GM23338 (cell line): ENCODE measurements around the gene GCK. TPM values are rescaled to one million over a fixed set of nuclear protein-coding genes. Genes with fewer than 3 reads are reported as not detected.

Experiments
- ATAC-seq: fragments of 200-7000 bp; cut with Tn5 transposase; 3 replicates; pipeline ENCODE4 v1.9.1; 2020
- DNase-seq: peaks from one replicate; pipeline ENCODE4 v3.0.0-alpha.2; 2015; ENCODE audit warnings: low spot score
- H2AFZ ChIP-seq: fragments of 200-600 bp; sonication (generic); 2 replicates; pipeline ENCODE4 v1.8.0; 2016; ENCODE audit warnings: antibody characterized with exemption, mild to moderate bottlenecking, moderate library complexity
- H3F3A ChIP-seq: fragments of 200-600 bp; sonication (generic); replicated peaks from 2 replicates; pipeline ENCODE4 v1.8.0; 2017; ENCODE audit warnings: antibody characterized with exemption, mixed run types, low read depth
- H3K27ac ChIP-seq: fragments of 200-600 bp; sonication (generic); 2 replicates; pipeline ENCODE4 v1.6.1; 2016; ENCODE audit warnings: low read depth
- H3K27me3 ChIP-seq: fragments of 200-600 bp; sonication (generic); 2 replicates; pipeline ENCODE4 v1.8.0; 2016; ENCODE audit warnings: mild to moderate bottlenecking, mixed run types, moderate library complexity; ENCODE audit not compliant: insufficient read depth
- H3K36me3 ChIP-seq: fragments of 200-600 bp; sonication (generic); 2 replicates; pipeline ENCODE4 v1.8.0; 2016; ENCODE audit warnings: mild to moderate bottlenecking; ENCODE audit not compliant: insufficient read depth
- H3K4me1 ChIP-seq: fragments of 200-600 bp; sonication (generic); 2 replicates; pipeline ENCODE4 v1.8.0; 2016; ENCODE audit warnings: mild to moderate bottlenecking, moderate library complexity; ENCODE audit not compliant: insufficient read depth
- H3K4me2 ChIP-seq: fragments of 200-600 bp; sonication (generic); 2 replicates; pipeline ENCODE4 v1.7.1; 2017; ENCODE audit warnings: mixed run types
- H3K4me3 ChIP-seq: fragments of 200-600 bp; sonication (generic); 2 replicates; pipeline ENCODE4 v1.6.1; 2016; ENCODE audit warnings: mixed run types
- H3K79me2 ChIP-seq: fragments of 200-600 bp; sonication (generic); replicated peaks from 2 replicates; pipeline ENCODE4 v1.8.0; 2017; ENCODE audit warnings: mild to moderate bottlenecking; ENCODE audit not compliant: insufficient read depth
- H3K9me2 ChIP-seq: fragments of 200-600 bp; sonication (generic); 2 replicates; pipeline ENCODE4 v1.8.0; 2017; ENCODE audit not compliant: insufficient read depth
- H4K20me1 ChIP-seq: fragments of 200-600 bp; sonication (generic); replicated peaks from 2 replicates; pipeline ENCODE4 v1.8.0; 2017; ENCODE audit warnings: mild to moderate bottlenecking; ENCODE audit not compliant: insufficient read depth
- H3K27ac Mint-ChIP-seq: 2 replicates; pipeline ENCODE4 v1.8.0; 2020; ENCODE audit warnings: inconsistent platforms, mild to moderate bottlenecking, moderate library complexity, mixed read lengths
- H3K27me3 Mint-ChIP-seq: 3 replicates; pipeline ENCODE4 v1.8.0; 2022; ENCODE audit warnings: low read depth, mild to moderate bottlenecking, moderate library complexity, mixed read lengths, inconsistent platforms; ENCODE audit not compliant: insufficient read depth, poor library complexity
- H3K36me3 Mint-ChIP-seq: 3 replicates; pipeline ENCODE4 v1.8.0; 2021; ENCODE audit warnings: low read depth, mild to moderate bottlenecking, inconsistent platforms, moderate library complexity, mixed read lengths
- H3K4me1 Mint-ChIP-seq: 3 replicates; pipeline ENCODE4 v1.8.0; 2020; ENCODE audit warnings: mild to moderate bottlenecking, inconsistent platforms, mixed read lengths
- H3K4me3 Mint-ChIP-seq: 3 replicates; pipeline ENCODE4 v1.8.0; 2021; ENCODE audit warnings: moderate library complexity, mild to moderate bottlenecking, inconsistent platforms, mixed read lengths
- H3K9me3 Mint-ChIP-seq: 3 replicates; pipeline ENCODE4 v1.8.0; 2020; ENCODE audit warnings: moderate library complexity, mild to moderate bottlenecking, inconsistent platforms, mixed read lengths
- CREB1 ChIP-seq: fragments of 250-450 bp; sonication (Bioruptor Pico); IDR thresholded peaks from 2 replicates; pipeline ENCODE4 v1.5.0; 2020; ENCODE audit warnings: low read depth, mild to moderate bottlenecking, moderate library complexity
- ETS1 ChIP-seq: IDR thresholded peaks from 2 replicates; pipeline ENCODE4 v1.6.1; 2016; ENCODE audit warnings: antibody characterized with exemption
- EZH2 ChIP-seq: fragments of 200-600 bp; sonication (generic); IDR thresholded peaks from one replicate; pipeline ENCODE4 v1.8.0; 2017; ENCODE audit warnings: antibody characterized with exemption, mild to moderate bottlenecking, low read depth; ENCODE audit not compliant: unreplicated experiment
- STAT1 ChIP-seq: IDR thresholded peaks from one replicate; pipeline ENCODE4 v1.6.1; 2016; ENCODE audit warnings: antibody characterized with exemption; ENCODE audit not compliant: unreplicated experiment
- ZNF114 ChIP-seq: fragments of 250-450 bp; sonication (Bioruptor Pico); IDR thresholded peaks from 2 replicates; pipeline ENCODE4 v1.5.0; 2020; ENCODE audit warnings: mild to moderate bottlenecking, moderate library complexity
- polyA plus RNA-seq: library from polyadenylated mRNA; unstranded; fragments of >200 nt; fragmentation: Nextera tagmentation; extraction: Ambion mirVana; gene quantifications from 2 replicates; pipeline ENCODE4 v1.2.1, GENCODE V29; 2016
- total RNA-seq: library from RNA; depleted of rRNA; stranded (reverse); fragments of >200 nt; shearing (Covaris generic); gene quantifications from 2 replicates; pipeline ENCODE4 v1.2.3, GENCODE V29; 2014
- TF ChIP-seq, protein P1 (sequence below), 2 experiments: fragments of 200-600 bp in 1 of 2; sonication (generic) in 1 of 2; conservative IDR thresholded peaks; 2 replicates each; pipeline versions ENCODE4 v1.5.1 to v1.6.1; 2016 to 2017; ENCODE audit warnings: antibody characterized with exemption in 2 of 2, low read depth in 2 of 2, mild to moderate bottlenecking in 2 of 2, moderate library complexity in 1 of 2
- TF ChIP-seq, protein P2 (sequence below): IDR thresholded peaks from one replicate; pipeline ENCODE4 v1.6.1; 2018; ENCODE audit warnings: antibody characterized with exemption; ENCODE audit not compliant: unreplicated experiment

The GCK gene
- total and polyA plus RNA-seq, 2 experiments from 2014 or later: 6.1 to 7.3 TPM

DNA sequence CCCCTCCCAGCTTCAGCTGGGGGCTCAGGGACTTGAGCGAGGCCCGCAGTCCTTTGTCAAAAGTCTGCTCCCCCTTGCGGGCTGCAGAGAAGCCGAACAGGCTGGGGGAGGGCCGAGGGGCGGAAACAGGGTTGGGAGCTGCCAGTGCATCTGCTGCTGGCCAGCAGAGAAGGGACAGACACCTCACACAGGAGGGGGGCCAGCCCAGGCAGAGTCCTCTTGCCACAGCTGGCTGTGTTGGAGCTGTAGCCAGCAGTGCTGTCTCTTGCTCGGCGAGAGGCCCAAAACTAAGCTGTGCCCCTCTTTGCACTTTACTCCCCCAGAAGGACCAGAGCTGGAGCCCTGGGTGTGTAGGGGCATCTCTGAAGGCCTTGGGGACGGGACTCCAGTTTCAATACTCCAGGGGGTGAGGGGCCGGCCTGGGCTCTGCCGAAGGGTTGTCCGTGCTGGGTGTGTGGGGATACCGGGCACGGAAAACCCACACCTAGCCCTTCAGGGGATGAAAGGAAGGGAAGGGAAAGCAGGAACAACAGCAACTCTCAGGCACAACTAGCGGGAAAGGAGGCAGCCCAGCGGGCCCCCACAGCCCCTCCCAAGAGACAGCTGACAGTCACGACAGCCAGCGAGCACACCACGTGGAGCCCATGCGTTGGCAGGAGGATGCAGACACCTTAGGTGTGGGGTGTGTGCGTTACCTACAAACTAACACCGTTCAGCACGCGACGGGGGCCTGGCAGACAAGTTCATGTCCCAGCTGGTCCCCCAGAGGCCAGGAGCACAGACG, 29.4 kb upstream of the GCK start:
- Mint-ChIP-seq H3K27me3 (peaks cover 10% of the 10 kb centered on the region), H3K27ac (peak overlapping the region; percentile 79), H3K36me3 (no peaks in the 10 kb centered on the region), H3K9me3 (no peaks in the 10 kb centered on the region), H3K4me3 (no peak overlapping the region; the same call in 2 of the 3 replicates), H3K4me1 (peaks cover 41% of the 10 kb centered on the region)
- DNase-seq (peak; percentile 84), ATAC-seq (peak; percentile 68)
- Histone ChIP-seq H3K9me2 (no peaks in the 10 kb centered on the region), H3K4me1 (peaks cover 15% of the 10 kb centered on the region), H3K27ac (no peak overlapping the region), H4K20me1 (no peaks in the 10 kb centered on the region), H3K4me3 (peak overlapping the region; percentile 30; the same call in 1 of the 2 replicates), H3K79me2 (no peaks in the 10 kb centered on the region), H3K4me2 (peak overlapping the region; percentile 65), H3K36me3 (no peaks in the 10 kb centered on the region), H2AFZ (peak overlapping the region; percentile 88), H3K27me3 (no peaks in the 10 kb centered on the region), H3F3A (no peaks in the 10 kb centered on the region)
- TF ChIP-seq STAT1: no peak
- TF ChIP-seq, protein P1, sequence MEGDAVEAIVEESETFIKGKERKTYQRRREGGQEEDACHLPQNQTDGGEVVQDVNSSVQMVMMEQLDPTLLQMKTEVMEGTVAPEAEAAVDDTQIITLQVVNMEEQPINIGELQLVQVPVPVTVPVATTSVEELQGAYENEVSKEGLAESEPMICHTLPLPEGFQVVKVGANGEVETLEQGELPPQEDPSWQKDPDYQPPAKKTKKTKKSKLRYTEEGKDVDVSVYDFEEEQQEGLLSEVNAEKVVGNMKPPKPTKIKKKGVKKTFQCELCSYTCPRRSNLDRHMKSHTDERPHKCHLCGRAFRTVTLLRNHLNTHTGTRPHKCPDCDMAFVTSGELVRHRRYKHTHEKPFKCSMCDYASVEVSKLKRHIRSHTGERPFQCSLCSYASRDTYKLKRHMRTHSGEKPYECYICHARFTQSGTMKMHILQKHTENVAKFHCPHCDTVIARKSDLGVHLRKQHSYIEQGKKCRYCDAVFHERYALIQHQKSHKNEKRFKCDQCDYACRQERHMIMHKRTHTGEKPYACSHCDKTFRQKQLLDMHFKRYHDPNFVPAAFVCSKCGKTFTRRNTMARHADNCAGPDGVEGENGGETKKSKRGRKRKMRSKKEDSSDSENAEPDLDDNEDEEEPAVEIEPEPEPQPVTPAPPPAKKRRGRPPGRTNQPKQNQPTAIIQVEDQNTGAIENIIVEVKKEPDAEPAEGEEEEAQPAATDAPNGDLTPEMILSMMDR (conservative IDR thresholded peaks at IDR 0.05; ENCODE audit: low read depth in 2 of 2): peak; percentile 21 to 52; a peak in 2 of 4 replicates

GRCh38 chr7:44217852-44218402, 28.7 kb upstream of the GCK start:
- Mint-ChIP-seq H3K27ac (peak overlapping the region; percentile 79), H3K27me3 (peaks cover 8% of the 10 kb centered on the region), H3K4me3 (peak overlapping the region; percentile 10; the same call in 1 of the 3 replicates), H3K4me1 (peaks cover 41% of the 10 kb centered on the region), H3K9me3 (no peaks in the 10 kb centered on the region), H3K36me3 (no peaks in the 10 kb centered on the region)
- Histone ChIP-seq H3K27me3 (no peaks in the 10 kb centered on the region), H3K4me2 (peak overlapping the region; percentile 65), H3F3A (no peaks in the 10 kb centered on the region), H3K27ac (no peak overlapping the region), H3K9me2 (no peaks in the 10 kb centered on the region), H3K79me2 (no peaks in the 10 kb centered on the region), H3K4me1 (peaks cover 15% of the 10 kb centered on the region), H3K36me3 (no peaks in the 10 kb centered on the region), H2AFZ (peak overlapping the region; percentile 88), H3K4me3 (peak overlapping the region; percentile 30; the same call in 1 of the 2 replicates), H4K20me1 (no peaks in the 10 kb centered on the region)
- TF ChIP-seq, protein P1 (conservative IDR thresholded peaks at IDR 0.05; ENCODE audit: low read depth in 2 of 2): no peak
- no peak for TF ChIP-seq CREB1 (CRISPR knock-in tag)
- no peak for TF ChIP-seq ZNF114
- no peak for TF ChIP-seq ETS1
- no peak for TF ChIP-seq EZH2
- TF ChIP-seq, protein P2, sequence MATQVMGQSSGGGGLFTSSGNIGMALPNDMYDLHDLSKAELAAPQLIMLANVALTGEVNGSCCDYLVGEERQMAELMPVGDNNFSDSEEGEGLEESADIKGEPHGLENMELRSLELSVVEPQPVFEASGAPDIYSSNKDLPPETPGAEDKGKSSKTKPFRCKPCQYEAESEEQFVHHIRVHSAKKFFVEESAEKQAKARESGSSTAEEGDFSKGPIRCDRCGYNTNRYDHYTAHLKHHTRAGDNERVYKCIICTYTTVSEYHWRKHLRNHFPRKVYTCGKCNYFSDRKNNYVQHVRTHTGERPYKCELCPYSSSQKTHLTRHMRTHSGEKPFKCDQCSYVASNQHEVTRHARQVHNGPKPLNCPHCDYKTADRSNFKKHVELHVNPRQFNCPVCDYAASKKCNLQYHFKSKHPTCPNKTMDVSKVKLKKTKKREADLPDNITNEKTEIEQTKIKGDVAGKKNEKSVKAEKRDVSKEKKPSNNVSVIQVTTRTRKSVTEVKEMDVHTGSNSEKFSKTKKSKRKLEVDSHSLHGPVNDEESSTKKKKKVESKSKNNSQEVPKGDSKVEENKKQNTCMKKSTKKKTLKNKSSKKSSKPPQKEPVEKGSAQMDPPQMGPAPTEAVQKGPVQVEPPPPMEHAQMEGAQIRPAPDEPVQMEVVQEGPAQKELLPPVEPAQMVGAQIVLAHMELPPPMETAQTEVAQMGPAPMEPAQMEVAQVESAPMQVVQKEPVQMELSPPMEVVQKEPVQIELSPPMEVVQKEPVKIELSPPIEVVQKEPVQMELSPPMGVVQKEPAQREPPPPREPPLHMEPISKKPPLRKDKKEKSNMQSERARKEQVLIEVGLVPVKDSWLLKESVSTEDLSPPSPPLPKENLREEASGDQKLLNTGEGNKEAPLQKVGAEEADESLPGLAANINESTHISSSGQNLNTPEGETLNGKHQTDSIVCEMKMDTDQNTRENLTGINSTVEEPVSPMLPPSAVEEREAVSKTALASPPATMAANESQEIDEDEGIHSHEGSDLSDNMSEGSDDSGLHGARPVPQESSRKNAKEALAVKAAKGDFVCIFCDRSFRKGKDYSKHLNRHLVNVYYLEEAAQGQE: no peak
- DNase-seq (no peak), ATAC-seq (peak; percentile 13)
